Naive thymus-derived CD4-positive, alpha-beta T cell (primary cell): ENCODE measurements around the gene DTNA. TPM values are rescaled to one million over a fixed set of nuclear protein-coding genes. Genes with fewer than 3 reads are reported as not detected.
"Not testable (repeated sequence)": the region's sequence is repeated elsewhere in the genome, so short reads cannot be mapped to it uniquely, and the experiment has no call there.

Source experiments
- ATAC-seq: fragments of 150-1000 bp; cut with Tn5 transposase; 2 replicates; pipeline ENCODE4 v1.10.0; 2021; ENCODE audit warnings: mild to moderate bottlenecking, moderate library complexity
- CTCF ChIA-PET: fragments of 350-600 bp; sonication (Branson Sonifier 250); formaldehyde crosslinking; loops from one replicate; lab custom pipeline; 2021; ENCODE audit warnings: antibody characterized with exemption; lab: Charles Lee
- POLR2A ChIA-PET: fragments of 350-600 bp; sonication (Branson Sonifier 250); formaldehyde crosslinking; loops from one replicate; lab custom pipeline; 2021; ENCODE audit warnings: antibody characterized with exemption, inconsistent platforms; lab: Charles Lee
- DNase-seq, 9 donors: peaks; one replicate each; pipeline versions ENCODE4 v3.0.0 to v3.0.0-alpha.2; 2020 to 2022; ENCODE audit warnings: mixed read lengths in 1 of 9
- H3K27ac ChIP-seq: one replicate; pipeline ENCODE4 v1.7.0; 2013; ENCODE audit warnings: mild to moderate bottlenecking, low read depth, low read length, moderate library complexity
- H3K27me3 ChIP-seq, 2 donors: one replicate each; pipeline ENCODE4 v1.7.0; 2013; ENCODE audit warnings: low read length in 2 of 2, mild to moderate bottlenecking in 2 of 2, moderate library complexity in 2 of 2; ENCODE audit not compliant: control insufficient read depth in 2 of 2, insufficient read depth in 2 of 2
- H3K36me3 ChIP-seq, 3 experiments: 1 replicate in 2 of 3; 2 replicates in 1 of 3; pipeline ENCODE4 v1.7.0; 2013; ENCODE audit warnings: low read length in 3 of 3, mild to moderate bottlenecking in 3 of 3, moderate library complexity in 1 of 3; ENCODE audit not compliant: insufficient read depth in 3 of 3, control insufficient read depth in 2 of 3
- H3K4me1 ChIP-seq, 2 donors: one replicate each; pipeline ENCODE4 v1.7.0; 2013; ENCODE audit warnings: low read length in 2 of 2, mild to moderate bottlenecking in 2 of 2, moderate library complexity in 1 of 2; ENCODE audit not compliant: control insufficient read depth in 2 of 2, insufficient read depth in 2 of 2
- H3K4me3 ChIP-seq: 2 replicates; pipeline ENCODE4 v1.7.0; 2013; ENCODE audit warnings: mild to moderate bottlenecking, low read length
- H3K9me3 ChIP-seq, 3 experiments: 1 replicate in 2 of 3; 2 replicates in 1 of 3; pipeline ENCODE4 v1.7.0; 2013; ENCODE audit warnings: low read length in 3 of 3; ENCODE audit not compliant: control insufficient read depth in 2 of 3
- H3K27ac Mint-ChIP-seq, 9 donors: one replicate each; pipeline ENCODE4 v1.8.0; 2020 to 2022; ENCODE audit warnings: mixed read lengths in 9 of 9, mild to moderate bottlenecking in 8 of 9, moderate library complexity in 5 of 9, inconsistent platforms in 2 of 9
- H3K27me3 Mint-ChIP-seq, 5 donors: one replicate each; pipeline ENCODE4 v1.8.0; 2021 to 2022; ENCODE audit warnings: mixed read lengths in 5 of 5, mild to moderate bottlenecking in 1 of 5
- H3K36me3 Mint-ChIP-seq, 5 donors: one replicate each; pipeline ENCODE4 v1.8.0; 2020 to 2022; ENCODE audit warnings: mixed read lengths in 5 of 5, mild to moderate bottlenecking in 3 of 5, inconsistent platforms in 1 of 5
- H3K4me1 Mint-ChIP-seq, 7 donors: one replicate each; pipeline ENCODE4 v1.8.0; 2020 to 2022; ENCODE audit warnings: mixed read lengths in 7 of 7, mild to moderate bottlenecking in 3 of 7, inconsistent platforms in 1 of 7
- H3K4me3 Mint-ChIP-seq, 10 donors: one replicate each; pipeline ENCODE4 v1.8.0; 2020 to 2022; ENCODE audit warnings: mild to moderate bottlenecking in 10 of 10, mixed read lengths in 10 of 10, moderate library complexity in 6 of 10, inconsistent platforms in 2 of 10
- H3K9me3 Mint-ChIP-seq, 11 donors: one replicate each; pipeline ENCODE4 v1.8.0; 2020 to 2022; ENCODE audit warnings: mixed read lengths in 11 of 11, mild to moderate bottlenecking in 4 of 11, inconsistent platforms in 1 of 11, moderate library complexity in 1 of 11
- intact Hi-C, 2 donors: fragments of 100-400 bp; cut with micrococcal nuclease; formaldehyde crosslinking; loops; one replicate each; pipeline ENCODE4 v1.15.1; 2023
- polyA plus RNA-seq, 2 donors: library from polyadenylated mRNA; unstranded; fragments of 300-500 nt; fragmentation: Illumina TruSeq; gene quantifications; one replicate each; pipeline ENCODE4 v1.2.3, GENCODE V29; 2021
- total RNA-seq, 6 experiments: library from RNA in 5 of 6; stranded (reverse) in 5 of 6; gene quantifications; 1 replicate in 5 of 6; 2 replicates in 1 of 6; pipeline ENCODE4 v1.2.3 and lab custom pipeline; 2021 to 2026

Gene DTNA
- total RNA-seq, result 1 to 10 TPM in 1 of 5 experiments, under 1 TPM in 3, not detected in 1; 0.49 to 1.5 (median 0.63) TPM
- polyA plus RNA-seq, result not detected
- total RNA-seq (lab: John Stamatoyannopoulos, UW), result not detected

DNA sequence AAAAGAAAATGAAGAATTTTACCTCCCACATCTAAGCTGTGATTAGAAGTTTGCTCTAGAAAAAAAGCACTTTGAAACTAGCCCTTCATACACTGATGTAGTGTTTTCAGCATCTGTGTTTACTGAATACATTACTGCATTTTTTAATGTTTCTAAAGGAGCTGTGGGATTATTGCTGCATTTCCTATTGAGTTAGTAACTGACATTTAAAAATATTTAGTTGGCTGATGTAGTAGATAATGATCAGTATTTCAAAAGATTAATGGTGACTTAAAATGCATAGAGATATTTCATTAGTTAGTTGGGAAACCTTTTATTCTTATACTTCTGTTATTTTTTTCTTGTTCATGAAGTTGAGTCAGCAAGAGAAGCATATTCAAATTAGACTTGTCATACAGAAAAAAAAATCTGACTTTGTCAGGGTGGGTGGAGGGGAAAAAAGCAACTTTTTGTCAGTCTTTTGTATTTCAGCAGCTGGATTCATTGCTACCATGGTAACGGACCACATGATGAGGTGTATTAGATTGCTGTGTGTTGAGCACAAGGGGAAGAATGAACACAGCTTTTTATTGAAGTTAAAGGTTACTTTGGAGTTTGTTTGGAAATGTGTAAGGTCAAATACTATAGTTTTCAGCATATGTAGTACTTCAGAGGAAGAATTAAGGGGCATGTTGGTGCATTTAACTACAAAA, at the start of gene DTNA:
Gene DTNA, plus strand, starts transcription at position 549 of the 692 bp plus-strand sequence. CDS start 45,679 bp downstream, outside the sequence.
- Histone ChIP-seq H3K27ac (no peak within 1 kb of the TSS), H3K4me1 (no peaks in the 10 kb centered on the region), H3K9me3 (no peaks in the 10 kb centered on the region), H3K36me3 (no peaks in the 10 kb centered on the region), H3K27me3 (no peaks in the 10 kb centered on the region), H3K4me3 (no peak within 1 kb of the TSS)
- no peak for DNase-seq
- intact Hi-C loops, result no loop called here
- H3K4me3 Mint-ChIP-seq, result no peak within 1 kb of the TSS
- ChIA-PET POLR2A (no interaction called here), CTCF (no interaction called here)
- H3K27ac Mint-ChIP-seq, result no peak within 1 kb of the TSS
- peaks cover 2 to 22% (median 11%) of the 10 kb centered on the region in 5 donors for H3K27me3 Mint-ChIP-seq
- ATAC-seq, result peak; percentile 72
- H3K36me3 Mint-ChIP-seq, result no peaks in the 10 kb centered on the region
- H3K4me1 Mint-ChIP-seq, result no peaks in the 10 kb centered on the region
- H3K9me3 Mint-ChIP-seq, result peaks cover 0 to 2% (median 0%) of the 10 kb centered on the region in 11 donors

DNA sequence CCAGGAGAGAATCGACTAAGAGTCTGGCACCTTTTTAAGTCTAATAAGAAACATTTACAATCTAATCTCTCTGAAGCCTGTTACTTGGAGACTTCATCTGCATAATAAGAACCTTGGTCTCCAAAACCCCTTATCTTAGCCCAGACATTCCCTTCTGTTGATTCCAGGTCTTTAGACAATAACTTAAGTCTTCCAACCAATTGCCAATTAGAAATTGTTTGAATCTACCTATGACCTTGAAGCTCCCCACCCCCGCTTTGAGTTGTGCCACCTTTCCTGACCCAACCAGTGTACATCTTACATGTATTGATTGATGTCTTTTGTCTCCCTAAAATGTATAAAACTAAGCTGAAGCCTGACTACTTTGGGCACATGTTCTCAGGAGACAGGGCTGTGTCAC, 49.5 kb upstream of the DTNA start:
- CTCF ChIA-PET, result no interaction called here
- POLR2A ChIA-PET, result no interaction called here
- intact Hi-C loops, result no loop called here

GRCh38 chr18:34661464-34662087, 48.5 kb upstream of the DTNA start:
- H3K27ac Mint-ChIP-seq, result no peak overlapping the region

More for the DNA sequence above, 49.5 kb upstream of the DTNA start:
- Mint-ChIP-seq H3K4me3 (no peak overlapping the region), H3K9me3 (no peaks in the 10 kb centered on the region), H3K27me3 (peaks cover 13 to 26% (median 21%) of the 10 kb centered on the region in 5 donors), H3K36me3 (no peaks in the 10 kb centered on the region), H3K4me1 (no peaks in the 10 kb centered on the region), H3K27ac (no peak overlapping the region)
- ATAC-seq (no peak), DNase-seq (no peak)
- Histone ChIP-seq H3K4me1 (no peaks in the 10 kb centered on the region), H3K27ac (no peak overlapping the region), H3K9me3 (no peaks in the 10 kb centered on the region), H3K27me3 (no peaks in the 10 kb centered on the region), H3K36me3 (no peaks in the 10 kb centered on the region), H3K4me3 (no peak overlapping the region)

GRCh38 chr18:34676816-34677574, 33.1 kb upstream of the DTNA start:
- ATAC-seq, result no peak
- Histone ChIP-seq H3K4me3 (no peak overlapping the region), H3K9me3 (no peaks in the 10 kb centered on the region), H3K27ac (no peak overlapping the region), H3K36me3 (no peaks in the 10 kb centered on the region), H3K27me3 (no peaks in the 10 kb centered on the region), H3K4me1 (no peaks in the 10 kb centered on the region)
- no peak overlapping the region for H3K4me3 Mint-ChIP-seq
- H3K9me3 Mint-ChIP-seq, result peaks cover 0 to 1% (median 0%) of the 10 kb centered on the region in 11 donors
- no peaks in the 10 kb centered on the region for H3K4me1 Mint-ChIP-seq
- intact Hi-C loops, result no loop called here
- ChIA-PET POLR2A (no interaction called here), CTCF (no interaction called here)
- H3K36me3 Mint-ChIP-seq, result no peaks in the 10 kb centered on the region
- no peak overlapping the region for H3K27ac Mint-ChIP-seq
- DNase-seq, result no peak
- peaks cover 1 to 5% (median 5%) of the 10 kb centered on the region in 5 donors for H3K27me3 Mint-ChIP-seq

More at GRCh38 chr18:34661464-34662087, 48.5 kb upstream of the DTNA start:
- Histone ChIP-seq H3K9me3 (no peaks in the 10 kb centered on the region), H3K4me1 (no peaks in the 10 kb centered on the region), H3K36me3 (no peaks in the 10 kb centered on the region), H3K4me3 (no peak overlapping the region), H3K27me3 (no peaks in the 10 kb centered on the region), H3K27ac (no peak overlapping the region)
- Mint-ChIP-seq H3K27me3 (peaks cover 13 to 22% (median 21%) of the 10 kb centered on the region in 5 donors), H3K4me1 (no peaks in the 10 kb centered on the region), H3K36me3 (no peaks in the 10 kb centered on the region), H3K9me3 (no peaks in the 10 kb centered on the region), H3K4me3 (no peak overlapping the region)
- CTCF ChIA-PET, result interaction anchor here (0.8 kb wide), 1 partner anchor 41 kb away, joined by 3 read pairs; no protein-coding TSS in a partner anchor
- intact Hi-C loops, result loop anchor here (1.0 kb wide), 1 partner anchor 127 kb away; no protein-coding TSS in a partner anchor
- peak; percentile 53 for ATAC-seq
- POLR2A ChIA-PET, result no interaction called here
- peak in 1 of 9 donors; percentile 9 for DNase-seq

GRCh38 chr18:34689750-34690149, 20.3 kb upstream of the DTNA start:
- H3K9me3 Mint-ChIP-seq, H3K4me1 ChIP-seq, ATAC-seq, H3K9me3 ChIP-seq, H3K27me3 ChIP-seq, H3K4me3 Mint-ChIP-seq, H3K36me3 Mint-ChIP-seq, H3K4me3 ChIP-seq, intact Hi-C loops, CTCF ChIA-PET, H3K27ac ChIP-seq, H3K36me3 ChIP-seq, H3K4me1 Mint-ChIP-seq, DNase-seq, H3K27ac Mint-ChIP-seq: not testable (repeated sequence)
- POLR2A ChIA-PET, result interaction anchor here (0.6 kb wide), 1 partner anchor 150 kb away, joined by 3 read pairs; no protein-coding TSS in a partner anchor
- H3K27me3 Mint-ChIP-seq, result peaks cover 4 to 27% (median 8%) of the 10 kb centered on the region in 5 donors

DNA sequence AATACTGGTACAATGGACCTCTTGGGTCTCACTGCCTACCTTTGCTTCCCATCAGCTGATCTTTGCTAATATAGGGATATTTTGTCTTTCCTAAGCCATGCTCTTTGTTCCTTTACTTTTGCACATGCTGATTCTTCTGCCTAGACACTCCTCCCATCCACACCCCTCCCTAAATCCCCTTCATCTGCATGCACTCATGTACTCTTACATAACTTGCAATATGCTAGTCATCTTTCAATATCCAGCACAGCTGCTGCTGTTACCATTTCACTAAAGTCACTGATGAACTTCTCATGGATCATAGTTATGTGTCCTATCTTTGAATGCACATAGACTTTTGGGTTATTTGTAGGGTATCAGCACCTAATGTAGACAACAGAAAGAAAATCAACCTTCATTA, 18.5 kb upstream of the DTNA start:
- Histone ChIP-seq H3K9me3 (no peaks in the 10 kb centered on the region), H3K27me3 (no peaks in the 10 kb centered on the region), H3K27ac (no peak overlapping the region), H3K36me3 (no peaks in the 10 kb centered on the region), H3K4me1 (no peaks in the 10 kb centered on the region), H3K4me3 (no peak overlapping the region)
- H3K4me1 Mint-ChIP-seq, result no peaks in the 10 kb centered on the region
- H3K9me3 Mint-ChIP-seq, result peaks cover 0 to 6% (median 2%) of the 10 kb centered on the region in 11 donors
- DNase-seq (no peak), ATAC-seq (no peak)
- H3K4me3 Mint-ChIP-seq, result no peak overlapping the region
- no peaks in the 10 kb centered on the region for H3K36me3 Mint-ChIP-seq
- H3K27ac Mint-ChIP-seq, result no peak overlapping the region
- intact Hi-C loops, result no loop called here
- H3K27me3 Mint-ChIP-seq, result peaks cover 5 to 35% (median 16%) of the 10 kb centered on the region in 5 donors
- POLR2A ChIA-PET, result no interaction called here
- CTCF ChIA-PET, result no interaction called here
